ENCODE data around the gene ZDHHC1. TPM values are rescaled to one million over a fixed set of nuclear protein-coding genes. Genes with fewer than 3 reads are reported as not detected.

The ZDHHC1 gene
- total and polyA plus RNA-seq, 7 donors, result 1.7 to 11.0 (median 5.8) TPM

DNA sequence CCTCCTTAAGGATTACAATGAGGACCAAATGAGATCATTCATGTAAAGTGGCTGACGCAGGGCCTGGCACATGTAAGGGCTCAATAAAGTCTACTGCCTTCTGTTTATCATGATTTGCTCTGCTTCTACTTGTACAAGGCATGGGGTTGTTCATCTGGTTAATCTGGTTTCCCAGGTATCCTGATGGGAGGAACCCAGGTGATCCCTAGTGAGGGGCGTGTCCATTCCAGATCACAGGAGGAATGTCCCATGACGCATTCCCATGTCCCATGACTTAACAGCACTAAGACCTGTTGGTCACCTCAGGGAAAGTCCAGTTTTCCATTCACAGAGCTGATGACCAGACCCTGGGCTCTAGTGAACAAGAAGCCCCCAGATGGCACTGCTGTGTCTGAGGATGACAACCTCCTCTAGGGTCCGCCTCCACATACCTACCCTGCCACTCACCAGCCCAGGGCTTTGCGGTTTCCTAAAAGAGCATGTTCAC, 11.5 kb downstream of the ZDHHC1 start:
- 95 to 99% (median 99%) methylated on average over 5 of the region's 5 CpGs for WGBS, 3 donors
- DNase-seq, result no peak
- Histone ChIP-seq H3K9me3 (no peaks in the 10 kb centered on the region), H3K27me3 (ENCODE audit: insufficient read depth in 3 of 3, low read length in 2 of 3) (no peaks in the 10 kb centered on the region), H3K27ac (no peak overlapping the region), H3K4me1 (peaks cover 31% of the 10 kb centered on the region), H3K4me3 (no peak overlapping the region), H3K36me3 (ENCODE audit: insufficient read depth in 1 of 2, low read depth in 1 of 2) (no peaks in the 10 kb centered on the region)
- intact Hi-C loops (cut with DNase I), result no loop called here
- TF ChIP-seq CTCF (IDR thresholded peaks at IDR 0.05), result no peak
- ATAC-seq, result no peak

GRCh38 chr16:67403976-67404555, 12.2 kb downstream of the ZDHHC1 start:
- peak in 1 of 2 donors; percentile 39 for DNase-seq
- WGBS, 3 donors, result 79 to 82% (median 81%) methylated on average over 11 to 12 of the region's 12 CpGs
- Histone ChIP-seq H3K27ac (no peak overlapping the region), H3K4me3 (no peak overlapping the region), H3K4me1 (peaks cover 37% of the 10 kb centered on the region), H3K36me3 (ENCODE audit: insufficient read depth in 1 of 2, low read depth in 1 of 2) (no peaks in the 10 kb centered on the region), H3K27me3 (ENCODE audit: insufficient read depth in 3 of 3, low read length in 2 of 3) (no peaks in the 10 kb centered on the region), H3K9me3 (no peaks in the 10 kb centered on the region)
- TF ChIP-seq CTCF (IDR thresholded peaks at IDR 0.05), result no peak
- intact Hi-C loops (cut with DNase I), result no loop called here
- peak in 1 of 4 donors; percentile 1 for ATAC-seq

GRCh38 chr16:67400901-67401300, 15.4 kb downstream of the ZDHHC1 start:
- no peak for TF ChIP-seq CTCF (IDR thresholded peaks at IDR 0.05)
- no peaks in the 10 kb centered on the region for H3K36me3 ChIP-seq (ENCODE audit: insufficient read depth in 1 of 2, low read depth in 1 of 2)
- H3K9me3 ChIP-seq, result no peaks in the 10 kb centered on the region
- peak in 1 of 2 donors; percentile 49 for DNase-seq
- no peak overlapping the region for H3K4me3 ChIP-seq
- H3K27me3 ChIP-seq (ENCODE audit: insufficient read depth in 3 of 3, low read length in 2 of 3), result no peaks in the 10 kb centered on the region
- no peak overlapping the region for H3K27ac ChIP-seq
- 96 to 98% (median 97%) methylated on average over 14 of the region's 14 CpGs for WGBS, 3 donors
- intact Hi-C loops (cut with DNase I), result no loop called here
- no peak for ATAC-seq
- H3K4me1 ChIP-seq, result peaks cover 30% of the 10 kb centered on the region

DNA sequence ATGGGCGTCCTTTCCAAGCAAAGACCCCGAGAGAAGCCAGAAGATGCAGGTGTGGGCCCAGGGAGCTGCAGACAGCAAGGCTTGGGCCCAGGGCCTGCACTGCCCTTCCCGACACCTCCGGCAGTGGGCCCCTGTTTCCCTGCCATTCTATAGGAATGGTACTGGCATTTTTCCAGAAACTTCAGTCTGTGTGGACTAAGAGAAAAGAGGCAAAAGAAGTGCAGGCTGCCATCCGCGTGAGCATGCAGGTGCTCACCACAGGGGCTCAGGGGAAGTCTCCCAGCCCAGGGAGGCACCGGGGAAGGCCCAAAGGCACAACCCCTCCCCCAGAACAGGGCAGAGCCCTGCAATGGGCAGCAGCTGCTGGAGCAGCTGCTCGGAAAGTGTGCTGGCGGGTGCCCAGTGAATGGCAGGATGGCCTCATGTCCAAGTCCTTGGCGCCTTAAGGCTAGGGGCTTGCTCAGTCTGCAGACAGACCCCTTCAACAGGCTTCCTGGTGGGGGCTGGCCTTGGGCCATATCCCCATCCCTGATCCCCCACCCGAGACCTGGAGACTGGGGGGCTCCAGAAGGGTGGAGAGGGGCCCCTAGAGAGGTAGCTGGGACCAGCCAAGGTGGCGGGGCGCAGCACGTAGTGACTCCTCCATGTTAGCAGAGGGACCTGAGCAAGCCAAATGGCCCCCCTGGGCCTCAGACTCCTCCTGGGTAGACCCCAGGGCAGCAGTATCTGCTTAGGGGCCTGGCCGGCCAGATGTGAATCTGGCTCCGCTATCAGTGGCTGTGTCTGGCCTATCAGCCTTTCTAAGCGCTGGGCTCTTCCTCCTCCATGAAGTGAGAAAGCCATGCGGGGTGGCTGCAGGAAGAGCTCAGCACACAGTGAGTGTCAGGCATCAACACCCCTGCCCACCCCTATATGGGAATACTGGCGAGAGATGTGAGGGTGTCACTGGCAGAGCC, 16.2 kb downstream of the ZDHHC1 start:
- peak; percentile 45 to 70 (median 61) for ATAC-seq
- Histone ChIP-seq H3K9me3 (no peaks in the 10 kb centered on the region), H3K4me3 (no peak overlapping the region), H3K27me3 (ENCODE audit: insufficient read depth in 3 of 3, low read length in 2 of 3) (no peaks in the 10 kb centered on the region), H3K4me1 (peaks cover 28% of the 10 kb centered on the region), H3K27ac (no peak overlapping the region), H3K36me3 (ENCODE audit: insufficient read depth in 1 of 2, low read depth in 1 of 2) (no peaks in the 10 kb centered on the region)
- DNase-seq, result peak; percentile 41 to 67
- intact Hi-C loops (cut with DNase I), result no loop called here
- WGBS, 3 donors, result 56 to 57% (median 57%) methylated on average over 19 of the region's 19 CpGs
- no peak for TF ChIP-seq CTCF (IDR thresholded peaks at IDR 0.05)

All from psoas muscle (tissue), 8 donors.